ENCODE measurements around the gene ELAVL4.

The ELAVL4 gene

DNA sequence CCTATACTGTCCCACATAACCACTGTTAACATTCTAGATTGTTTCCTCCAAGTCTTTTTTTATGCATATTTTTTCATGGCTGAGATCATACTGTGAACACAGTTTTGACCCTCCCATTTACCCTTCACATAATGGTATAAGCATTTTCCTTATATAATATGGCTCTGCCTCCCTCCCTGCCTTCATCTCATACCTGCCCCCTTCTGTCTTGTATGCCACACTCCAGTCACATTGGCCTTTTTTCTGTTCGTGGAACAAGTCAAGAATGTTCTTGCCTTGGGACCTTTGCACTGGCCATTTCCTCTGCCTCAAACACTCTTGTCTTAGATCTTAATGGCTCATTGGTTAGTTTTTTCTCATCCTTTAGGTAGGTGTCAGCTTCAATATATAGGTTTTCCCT, 24.3 kb upstream of the ELAVL4 start:
- H3K4me3 ChIP-seq (ENCODE audit: control insufficient read depth, low read depth, low read length) = no peak overlapping the region
- DNase-seq (ENCODE audit: low read depth) = no peak
- TF ChIP-seq, protein P1, sequence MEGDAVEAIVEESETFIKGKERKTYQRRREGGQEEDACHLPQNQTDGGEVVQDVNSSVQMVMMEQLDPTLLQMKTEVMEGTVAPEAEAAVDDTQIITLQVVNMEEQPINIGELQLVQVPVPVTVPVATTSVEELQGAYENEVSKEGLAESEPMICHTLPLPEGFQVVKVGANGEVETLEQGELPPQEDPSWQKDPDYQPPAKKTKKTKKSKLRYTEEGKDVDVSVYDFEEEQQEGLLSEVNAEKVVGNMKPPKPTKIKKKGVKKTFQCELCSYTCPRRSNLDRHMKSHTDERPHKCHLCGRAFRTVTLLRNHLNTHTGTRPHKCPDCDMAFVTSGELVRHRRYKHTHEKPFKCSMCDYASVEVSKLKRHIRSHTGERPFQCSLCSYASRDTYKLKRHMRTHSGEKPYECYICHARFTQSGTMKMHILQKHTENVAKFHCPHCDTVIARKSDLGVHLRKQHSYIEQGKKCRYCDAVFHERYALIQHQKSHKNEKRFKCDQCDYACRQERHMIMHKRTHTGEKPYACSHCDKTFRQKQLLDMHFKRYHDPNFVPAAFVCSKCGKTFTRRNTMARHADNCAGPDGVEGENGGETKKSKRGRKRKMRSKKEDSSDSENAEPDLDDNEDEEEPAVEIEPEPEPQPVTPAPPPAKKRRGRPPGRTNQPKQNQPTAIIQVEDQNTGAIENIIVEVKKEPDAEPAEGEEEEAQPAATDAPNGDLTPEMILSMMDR (conservative IDR thresholded peaks at IDR 0.05; ENCODE audit: control insufficient read depth, insufficient read depth, low read depth, low read length) = no peak

DNA sequence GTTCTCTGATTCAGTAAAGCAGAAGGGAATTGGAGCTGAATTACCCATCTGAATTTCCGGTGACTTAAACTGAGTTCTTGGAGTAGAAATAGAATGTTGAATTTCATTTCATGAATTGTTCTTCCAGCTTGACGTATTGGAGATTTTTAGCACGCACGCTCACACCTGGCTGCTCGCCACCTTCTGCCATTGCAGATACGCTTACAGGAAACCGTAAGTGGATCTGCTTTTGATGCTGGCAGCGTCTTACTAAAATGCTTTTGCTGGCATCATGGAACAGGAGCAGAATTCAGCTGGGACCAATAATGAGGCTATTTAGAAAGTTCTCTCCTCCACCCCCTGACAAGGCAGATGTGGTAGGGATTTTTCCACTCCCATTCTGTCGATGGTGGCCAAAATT, 17.7 kb upstream of the ELAVL4 start:
- no peak for DNase-seq (ENCODE audit: low read depth)
- no peak overlapping the region for H3K4me3 ChIP-seq (ENCODE audit: control insufficient read depth, low read depth, low read length)
- TF ChIP-seq, protein P1 (conservative IDR thresholded peaks at IDR 0.05; ENCODE audit: control insufficient read depth, insufficient read depth, low read depth, low read length) = no peak

DNA sequence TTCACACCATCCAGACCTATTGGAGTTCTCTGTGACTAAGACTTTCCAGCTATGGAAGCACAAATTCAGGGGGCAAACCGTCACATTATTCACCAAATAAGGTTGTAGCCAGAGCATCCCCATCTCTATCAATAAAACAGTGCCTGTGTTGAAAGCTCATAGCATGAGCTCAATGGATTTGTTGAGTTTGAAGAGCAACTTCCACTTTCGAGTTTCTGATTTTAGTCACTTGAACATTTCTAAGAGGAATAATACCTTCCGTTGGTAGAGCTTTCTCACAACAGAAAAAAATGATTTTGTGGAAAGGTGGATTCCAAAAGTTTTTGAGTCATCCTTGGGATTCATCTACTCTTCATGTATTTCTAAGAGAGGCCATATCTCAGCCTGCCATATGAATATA, 13.0 kb upstream of the ELAVL4 start:
- DNase-seq (ENCODE audit: low read depth) = no peak
- no peak overlapping the region for H3K4me3 ChIP-seq (ENCODE audit: control insufficient read depth, low read depth, low read length)
- TF ChIP-seq, protein P1 (conservative IDR thresholded peaks at IDR 0.05; ENCODE audit: control insufficient read depth, insufficient read depth, low read depth, low read length) = no peak

DNA sequence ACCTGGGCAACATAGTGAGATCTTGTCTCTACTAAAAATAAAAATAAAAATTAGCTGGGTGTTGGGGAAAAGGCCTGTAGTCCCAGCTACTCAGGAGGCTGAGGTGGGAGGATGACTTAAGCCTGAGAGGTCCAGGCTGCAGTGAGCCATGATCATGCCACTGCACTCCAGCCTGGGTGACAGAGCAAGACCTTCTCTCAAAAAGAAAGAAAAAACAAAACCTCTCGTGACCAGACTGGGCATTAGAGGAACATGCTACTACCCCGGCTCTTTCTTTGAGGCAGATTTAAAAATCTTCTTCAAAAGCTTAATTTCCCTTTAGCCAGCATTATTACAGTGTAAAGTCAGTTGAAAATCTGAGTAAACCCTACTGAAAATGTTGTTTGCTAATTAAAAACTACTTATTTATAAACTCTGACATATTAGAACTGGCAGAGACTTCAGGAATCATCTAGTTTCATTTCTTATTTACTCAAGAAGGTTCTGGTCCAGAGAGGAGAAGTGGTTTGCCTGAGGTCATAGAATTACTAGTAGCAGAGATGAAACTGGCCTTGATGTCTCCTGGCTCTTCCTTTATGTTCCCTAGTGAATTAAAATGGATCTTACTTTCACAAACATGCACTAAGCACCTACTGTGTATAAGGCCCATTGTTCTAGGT, 11.6 kb upstream of the ELAVL4 start:
- H3K4me3 ChIP-seq (ENCODE audit: control insufficient read depth, low read depth, low read length) = no peak overlapping the region
- TF ChIP-seq, protein P1 (conservative IDR thresholded peaks at IDR 0.05; ENCODE audit: control insufficient read depth, insufficient read depth, low read depth, low read length) = no peak
- no peak for DNase-seq (ENCODE audit: low read depth)

DNA sequence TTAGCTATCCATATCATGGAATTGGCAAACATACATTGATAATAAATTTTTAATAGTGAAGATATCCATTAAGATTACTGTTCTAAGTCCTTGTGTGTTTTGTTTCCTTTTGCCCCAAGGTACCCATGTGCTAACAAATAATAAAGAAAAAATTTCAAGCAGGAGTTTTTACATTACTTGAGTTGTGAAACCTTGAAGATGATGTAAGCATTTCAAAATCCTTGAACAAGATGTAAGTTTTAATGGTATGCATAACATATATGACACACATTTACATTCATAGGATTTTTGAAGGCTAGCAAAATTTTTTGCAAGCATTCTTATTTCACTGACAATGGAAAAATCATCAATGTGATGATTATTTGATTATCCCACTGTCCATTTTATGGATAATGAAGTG, 10.9 kb upstream of the ELAVL4 start:
- TF ChIP-seq, protein P1 (conservative IDR thresholded peaks at IDR 0.05; ENCODE audit: control insufficient read depth, insufficient read depth, low read depth, low read length) = no peak
- H3K4me3 ChIP-seq (ENCODE audit: control insufficient read depth, low read depth, low read length) = no peak overlapping the region
- DNase-seq (ENCODE audit: low read depth) = no peak

DNA sequence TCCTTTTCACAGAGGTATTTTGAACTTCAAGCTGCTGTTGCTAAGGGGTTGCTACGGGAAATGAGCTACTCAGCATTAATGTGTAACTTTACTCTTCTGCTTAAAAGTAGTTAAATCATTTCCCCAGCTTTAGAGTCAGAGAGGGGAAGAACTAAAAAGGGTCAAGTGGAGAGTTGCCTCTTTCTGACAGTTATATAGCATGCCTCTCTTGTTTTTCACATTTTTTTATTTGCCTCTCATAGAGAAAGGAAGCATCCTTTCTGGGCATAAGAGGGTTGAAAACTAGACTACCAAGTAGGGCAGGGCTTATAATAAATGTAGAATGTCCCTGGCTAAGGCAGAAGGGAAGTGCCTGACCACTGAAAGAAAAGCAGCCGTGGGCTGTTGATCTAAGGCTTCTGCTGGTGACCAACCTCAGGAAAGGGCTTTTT, 10.1 kb upstream of the ELAVL4 start:
- TF ChIP-seq, protein P1 (conservative IDR thresholded peaks at IDR 0.05; ENCODE audit: control insufficient read depth, insufficient read depth, low read depth, low read length) = no peak

DNA sequence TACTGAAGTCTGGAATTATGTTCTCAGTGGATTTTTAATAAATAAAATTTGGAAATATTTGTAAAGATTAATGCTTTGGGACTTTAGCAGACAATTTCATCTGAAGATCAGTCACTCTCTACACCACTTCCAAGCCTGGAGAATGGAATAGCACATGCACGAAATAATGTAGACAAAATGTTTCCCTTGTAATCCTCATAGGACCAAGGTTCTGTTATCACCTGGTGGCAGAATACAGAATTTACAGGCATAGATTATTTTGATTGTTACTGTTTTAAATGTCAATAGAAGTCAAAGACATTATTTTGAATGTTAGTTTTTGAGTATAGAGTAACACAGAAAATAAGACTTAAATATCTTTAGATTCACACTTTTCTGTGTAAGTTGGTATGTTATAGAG, 9.1 kb upstream of the ELAVL4 start:
- TF ChIP-seq, protein P1 (conservative IDR thresholded peaks at IDR 0.05; ENCODE audit: control insufficient read depth, insufficient read depth, low read depth, low read length) = no peak
- H3K4me3 ChIP-seq (ENCODE audit: control insufficient read depth, low read depth, low read length) = no peak overlapping the region
- no peak for DNase-seq (ENCODE audit: low read depth)

More for the DNA sequence above, 10.1 kb upstream of the ELAVL4 start:
- no peak overlapping the region for H3K4me3 ChIP-seq (ENCODE audit: control insufficient read depth, low read depth, low read length)
- DNase-seq (ENCODE audit: low read depth) = no peak
